ENCODE measurements around the gene CCL28. TPM values are rescaled to one million over a fixed set of nuclear protein-coding genes. Genes with fewer than 3 reads are reported as not detected.

CCL28 gene
- total and polyA plus RNA-seq, 2 of the 13 experiments (the other 11 are each of a cell fraction or from before 2014, with no cell fraction given), result 0.03 TPM; not detected in 1

DNA sequence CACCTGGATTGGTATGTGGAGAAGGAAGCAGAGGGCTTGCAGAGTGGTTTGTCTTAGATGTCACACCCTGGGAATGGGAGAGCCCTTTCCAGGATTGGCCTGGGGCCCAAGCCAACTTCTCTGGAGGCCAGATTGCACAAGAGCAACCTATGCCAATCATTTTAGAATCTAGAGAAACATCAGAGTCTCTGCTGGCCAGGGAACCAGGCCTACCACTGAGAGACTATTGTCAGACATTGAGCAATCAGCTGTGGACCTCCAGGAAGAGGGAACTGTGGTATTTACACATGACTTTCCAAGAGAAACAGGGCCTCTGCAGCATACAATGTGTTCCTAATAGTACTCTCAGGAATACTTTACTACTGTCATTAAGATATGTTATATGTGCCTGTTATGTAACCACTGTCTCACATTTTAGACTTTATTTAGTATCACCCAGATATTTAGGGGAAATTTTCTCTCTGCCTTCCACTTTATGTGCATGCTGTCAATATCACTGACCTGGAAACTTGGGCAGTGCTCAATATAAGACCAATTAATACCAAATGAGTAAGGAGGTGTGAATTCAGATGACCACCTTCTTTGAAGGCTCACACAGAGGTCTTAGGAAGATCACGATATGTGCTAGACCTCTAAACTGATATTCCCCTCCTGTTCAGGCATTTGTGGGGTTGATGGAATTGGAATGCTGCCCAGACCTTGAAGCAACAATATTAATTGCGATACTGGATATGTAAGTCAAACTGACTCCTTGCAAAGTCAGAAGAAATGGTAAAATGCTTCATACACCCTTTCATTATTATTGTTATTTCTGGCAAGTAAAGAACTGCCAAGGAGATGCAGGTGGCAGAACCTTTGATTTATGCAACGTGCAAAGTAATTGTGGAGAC lies 20.5 kb upstream of the CCL28 start (continued):
- TF ChIP-seq ZNF790 (CRISPR knock-in tag; IDR thresholded peaks at IDR 0.05; ENCODE audit: borderline replicate concordance) (no peak), CC2D1A (CRISPR knock-in tag; IDR thresholded peaks at IDR 0.05) (no peak), FOXA3 (CRISPR knock-in tag; IDR thresholded peaks at IDR 0.05) (peak; percentile 97), GPN1 (CRISPR knock-in tag; IDR thresholded peaks at IDR 0.05; ENCODE audit: borderline replicate concordance) (no peak), ZNF317 (CRISPR knock-in tag; IDR thresholded peaks at IDR 0.05) (0 out of 2 replicates have a peak, but pooled peaks have one; percentile 52), SRSF9 (IDR thresholded peaks at IDR 0.05; ENCODE audit: borderline replicate concordance, insufficient read depth, low read depth, low read length, poor library complexity, severe bottlenecking) (no peak), GATAD2A (CRISPR knock-in tag; IDR thresholded peaks at IDR 0.05) (peak; percentile 99), ZNF780A (CRISPR knock-in tag; IDR thresholded peaks at IDR 0.05) (peak; percentile 75; the same call in 1 of the 2 replicates), SRSF4 (IDR thresholded peaks at IDR 0.05; ENCODE audit: low read depth, low read length, poor library complexity, severe bottlenecking) (no peak), ZNF30 (CRISPR knock-in tag; IDR thresholded peaks at IDR 0.05) (no peak), CEBPB (IDR thresholded peaks at IDR 0.05; ENCODE audit: borderline replicate concordance, low read depth, low read length) (peak; percentile 100), SNRNP70 (IDR thresholded peaks at IDR 0.05; ENCODE audit: low read depth, low read length) (no peak), YEATS2 (CRISPR knock-in tag; IDR thresholded peaks at IDR 0.05; ENCODE audit: borderline replicate concordance) (peak; percentile 63; the same call in 1 of the 2 replicates), ASH2L (IDR thresholded peaks at IDR 0.05; ENCODE audit: insufficient read length, low read depth, low read length) (peak; percentile 67), PTBP1 (IDR thresholded peaks at IDR 0.05; ENCODE audit: low read depth, low read length, poor library complexity, severe bottlenecking) (no peak), ZNF10 (CRISPR knock-in tag; IDR thresholded peaks at IDR 0.05; ENCODE audit: borderline replicate concordance, low read depth) (no peak), FIP1L1 (IDR thresholded peaks at IDR 0.05; ENCODE audit: borderline replicate concordance, insufficient read depth, low read depth, low read length) (no peak), SYNCRIP (IDR thresholded peaks at IDR 0.05; ENCODE audit: insufficient read depth, low read depth, low read length) (no peak), GFI1 (CRISPR knock-in tag; IDR thresholded peaks at IDR 0.05; ENCODE audit: borderline replicate concordance) (no peak), ZBTB42 (CRISPR knock-in tag; IDR thresholded peaks at IDR 0.05) (no peak), HMGA1 (CRISPR knock-in tag; conservative IDR thresholded peaks at IDR 0.05) (no peak), ZSCAN22 (CRISPR knock-in tag; IDR thresholded peaks at IDR 0.05) (no peak), TBX2 (CRISPR knock-in tag; IDR thresholded peaks at IDR 0.05; ENCODE audit: borderline replicate concordance) (peak; percentile 91), SKI (IDR thresholded peaks at IDR 0.05; ENCODE audit: partially characterized antibody) (peak; percentile 84), ZNF543 (CRISPR knock-in tag; IDR thresholded peaks at IDR 0.05) (peak; percentile 73; the same call in 1 of the 2 replicates)
- TF ChIP-seq, protein P1, sequence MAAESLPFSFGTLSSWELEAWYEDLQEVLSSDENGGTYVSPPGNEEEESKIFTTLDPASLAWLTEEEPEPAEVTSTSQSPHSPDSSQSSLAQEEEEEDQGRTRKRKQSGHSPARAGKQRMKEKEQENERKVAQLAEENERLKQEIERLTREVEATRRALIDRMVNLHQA (CRISPR knock-in tag; IDR thresholded peaks at IDR 0.05), result no peak
- TF ChIP-seq, protein P2, sequence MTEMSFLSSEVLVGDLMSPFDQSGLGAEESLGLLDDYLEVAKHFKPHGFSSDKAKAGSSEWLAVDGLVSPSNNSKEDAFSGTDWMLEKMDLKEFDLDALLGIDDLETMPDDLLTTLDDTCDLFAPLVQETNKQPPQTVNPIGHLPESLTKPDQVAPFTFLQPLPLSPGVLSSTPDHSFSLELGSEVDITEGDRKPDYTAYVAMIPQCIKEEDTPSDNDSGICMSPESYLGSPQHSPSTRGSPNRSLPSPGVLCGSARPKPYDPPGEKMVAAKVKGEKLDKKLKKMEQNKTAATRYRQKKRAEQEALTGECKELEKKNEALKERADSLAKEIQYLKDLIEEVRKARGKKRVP (CRISPR knock-in tag; IDR thresholded peaks at IDR 0.05), result peak in 1 of 2 experiments; percentile 77; a peak in 2 of 4 replicates

All from HepG2 (cell line).